ENCODE results near the gene ZNF397.

The ZNF397 gene

DNA sequence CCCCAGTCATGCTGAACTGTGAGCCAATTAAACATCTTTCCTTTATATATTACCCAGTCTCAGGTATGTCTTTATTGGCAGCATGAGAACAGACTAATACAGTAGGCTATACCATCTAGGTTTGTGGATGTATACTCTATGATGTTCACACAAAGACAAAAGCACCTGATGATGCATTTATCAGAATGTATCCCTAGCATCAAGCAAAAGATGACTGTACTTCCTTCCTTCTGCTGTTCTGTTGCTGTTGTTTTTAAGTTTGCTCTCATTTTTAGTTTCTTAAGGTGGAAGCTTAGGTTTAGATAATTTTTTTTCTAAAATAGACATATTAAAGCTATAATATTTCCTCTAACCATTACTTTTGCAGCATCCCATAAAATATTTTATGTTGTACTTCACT lies 36.8 kb downstream of the ZNF397 start:
- Histone ChIP-seq H3K4me3 (ENCODE audit: low read depth, low read length, poor library complexity, severe bottlenecking) (no peak overlapping the region), H3K27me3 (ENCODE audit: insufficient read depth, low read length) (no peaks in the 10 kb centered on the region), H3K4me1 (ENCODE audit: insufficient read depth, low read length, severe bottlenecking) (no peaks in the 10 kb centered on the region), H3F3A (ENCODE audit: insufficient read depth, low read length) (no peaks in the 10 kb centered on the region), H3K9me3 (ENCODE audit: low read length) (peaks cover 25% of the 10 kb centered on the region; the same call in 1 of the 2 replicates), H3K27ac (ENCODE audit: low read depth, low read length, poor library complexity, severe bottlenecking) (no peak overlapping the region), H2AFZ (ENCODE audit: low read length) (no peak overlapping the region), H3K79me2 (ENCODE audit: insufficient read depth, low read length) (no peaks in the 10 kb centered on the region), H3K36me3 (ENCODE audit: insufficient read depth, low read length) (peaks cover 7% of the 10 kb centered on the region; the same call in 1 of the 2 replicates), H4K20me1 (ENCODE audit: insufficient read depth, low read length) (no peaks in the 10 kb centered on the region), H3K9ac (ENCODE audit: low read length) (no peak overlapping the region), H3K9me2 (ENCODE audit: low read depth, low read length) (no peaks in the 10 kb centered on the region), H3K4me2 (ENCODE audit: low read length) (no peak overlapping the region)
- TF ChIP-seq, protein P1, sequence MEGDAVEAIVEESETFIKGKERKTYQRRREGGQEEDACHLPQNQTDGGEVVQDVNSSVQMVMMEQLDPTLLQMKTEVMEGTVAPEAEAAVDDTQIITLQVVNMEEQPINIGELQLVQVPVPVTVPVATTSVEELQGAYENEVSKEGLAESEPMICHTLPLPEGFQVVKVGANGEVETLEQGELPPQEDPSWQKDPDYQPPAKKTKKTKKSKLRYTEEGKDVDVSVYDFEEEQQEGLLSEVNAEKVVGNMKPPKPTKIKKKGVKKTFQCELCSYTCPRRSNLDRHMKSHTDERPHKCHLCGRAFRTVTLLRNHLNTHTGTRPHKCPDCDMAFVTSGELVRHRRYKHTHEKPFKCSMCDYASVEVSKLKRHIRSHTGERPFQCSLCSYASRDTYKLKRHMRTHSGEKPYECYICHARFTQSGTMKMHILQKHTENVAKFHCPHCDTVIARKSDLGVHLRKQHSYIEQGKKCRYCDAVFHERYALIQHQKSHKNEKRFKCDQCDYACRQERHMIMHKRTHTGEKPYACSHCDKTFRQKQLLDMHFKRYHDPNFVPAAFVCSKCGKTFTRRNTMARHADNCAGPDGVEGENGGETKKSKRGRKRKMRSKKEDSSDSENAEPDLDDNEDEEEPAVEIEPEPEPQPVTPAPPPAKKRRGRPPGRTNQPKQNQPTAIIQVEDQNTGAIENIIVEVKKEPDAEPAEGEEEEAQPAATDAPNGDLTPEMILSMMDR (IDR thresholded peaks at IDR 0.05; ENCODE audit: low read length): no peak

DNA sequence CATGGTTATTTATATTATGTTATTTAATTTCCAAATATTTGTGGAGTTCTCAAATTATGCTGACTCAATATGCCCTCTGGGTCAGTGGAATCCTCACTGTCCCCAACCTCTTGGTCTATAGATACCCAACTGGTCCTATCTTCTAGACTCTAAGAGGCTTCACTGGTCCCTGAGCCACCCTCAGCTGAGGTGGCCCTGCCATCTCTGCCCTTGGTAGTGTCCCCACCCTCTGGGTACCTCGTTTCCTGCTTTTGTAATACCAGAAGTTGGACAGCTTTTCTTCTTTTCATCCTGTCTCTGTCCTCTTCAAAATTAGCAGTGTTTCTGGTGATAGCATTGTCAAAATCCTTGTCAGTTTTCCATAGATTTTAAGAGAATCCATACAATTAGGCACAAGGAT lies 37.3 kb downstream of the ZNF397 start:
- Histone ChIP-seq H3K4me2 (ENCODE audit: low read length) (no peak overlapping the region), H2AFZ (ENCODE audit: low read length) (no peak overlapping the region), H3K36me3 (ENCODE audit: insufficient read depth, low read length) (peaks cover 8% of the 10 kb centered on the region), H3F3A (ENCODE audit: insufficient read depth, low read length) (no peaks in the 10 kb centered on the region), H3K27ac (ENCODE audit: low read depth, low read length, poor library complexity, severe bottlenecking) (no peak overlapping the region), H3K79me2 (ENCODE audit: insufficient read depth, low read length) (no peaks in the 10 kb centered on the region), H4K20me1 (ENCODE audit: insufficient read depth, low read length) (no peaks in the 10 kb centered on the region), H3K4me3 (ENCODE audit: low read depth, low read length, poor library complexity, severe bottlenecking) (no peak overlapping the region), H3K9me2 (ENCODE audit: low read depth, low read length) (no peaks in the 10 kb centered on the region), H3K9me3 (ENCODE audit: low read length) (peaks cover 25% of the 10 kb centered on the region; the same call in 1 of the 2 replicates), H3K4me1 (ENCODE audit: insufficient read depth, low read length, severe bottlenecking) (no peaks in the 10 kb centered on the region), H3K27me3 (ENCODE audit: insufficient read depth, low read length) (no peaks in the 10 kb centered on the region), H3K9ac (ENCODE audit: low read length) (no peak overlapping the region)
- TF ChIP-seq EZH2 (IDR thresholded peaks at IDR 0.05; ENCODE audit: borderline replicate concordance, low read length): no peak
- TF ChIP-seq, protein P1 (IDR thresholded peaks at IDR 0.05; ENCODE audit: low read length): no peak

DNA sequence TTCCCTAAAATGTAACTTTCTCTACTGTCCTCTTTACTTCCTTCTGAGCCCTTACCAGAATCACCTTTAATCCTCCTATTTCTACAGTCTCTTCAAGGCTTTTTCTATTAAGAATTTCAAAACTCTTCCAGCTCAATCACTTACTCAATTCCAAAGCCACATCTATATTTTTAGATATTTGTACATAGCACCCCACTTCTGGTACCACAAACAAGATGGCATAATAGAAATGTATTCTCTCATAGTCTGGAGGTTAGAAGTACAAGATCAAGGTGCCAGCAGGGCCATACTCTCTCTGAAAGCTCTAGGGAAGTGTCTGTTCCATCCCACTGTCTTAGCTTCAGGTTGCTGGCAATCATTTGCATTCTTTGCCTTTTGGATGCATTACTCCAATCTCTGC lies 38.1 kb downstream of the ZNF397 start:
- no peak overlapping the region for H3K9ac ChIP-seq (ENCODE audit: low read length)
- no peak overlapping the region for H2AFZ ChIP-seq (ENCODE audit: low read length)
- no peaks in the 10 kb centered on the region for H4K20me1 ChIP-seq (ENCODE audit: insufficient read depth, low read length)
- H3K36me3 ChIP-seq (ENCODE audit: insufficient read depth, low read length): peaks cover 17% of the 10 kb centered on the region
- no peak overlapping the region for H3K27ac ChIP-seq (ENCODE audit: low read depth, low read length, poor library complexity, severe bottlenecking)
- H3F3A ChIP-seq (ENCODE audit: insufficient read depth, low read length): no peaks in the 10 kb centered on the region
- TF ChIP-seq, protein P1 (IDR thresholded peaks at IDR 0.05; ENCODE audit: low read length): no peak
- no peak for TF ChIP-seq EZH2 (IDR thresholded peaks at IDR 0.05; ENCODE audit: borderline replicate concordance, low read length)
- H3K79me2 ChIP-seq (ENCODE audit: insufficient read depth, low read length): no peaks in the 10 kb centered on the region
- H3K9me2 ChIP-seq (ENCODE audit: low read depth, low read length): no peaks in the 10 kb centered on the region
- no peaks in the 10 kb centered on the region for H3K4me1 ChIP-seq (ENCODE audit: insufficient read depth, low read length, severe bottlenecking)
- H3K9me3 ChIP-seq (ENCODE audit: low read length): peaks cover 32% of the 10 kb centered on the region; the same call in 1 of the 2 replicates
- no peaks in the 10 kb centered on the region for H3K27me3 ChIP-seq (ENCODE audit: insufficient read depth, low read length)
- no peak overlapping the region for H3K4me3 ChIP-seq (ENCODE audit: low read depth, low read length, poor library complexity, severe bottlenecking)
- no peak overlapping the region for H3K4me2 ChIP-seq (ENCODE audit: low read length)
